H1 (cell line): ENCODE results near the gene TMEM163. TPM values are rescaled to one million over a fixed set of nuclear protein-coding genes. Genes with fewer than 3 reads are reported as not detected.

ENCODE experiments used
- CTCF ChIA-PET: fragments of 300-600 bp; sonication (Branson Sonifier 250); formaldehyde crosslinking; loops from one replicate; lab custom pipeline; 2021; ENCODE audit not compliant: partially characterized antibody; lab: Charles Lee
- POLR2A ChIA-PET: fragments of 300-600 bp; sonication (Branson Sonifier 250); formaldehyde crosslinking; loops from one replicate; lab custom pipeline; 2021; ENCODE audit warnings: inconsistent platforms; ENCODE audit not compliant: partially characterized antibody; lab: Charles Lee
- DNase-seq, 2 experiments: peaks; one replicate each; pipeline versions ENCODE4 v3.0.0 to v3.0.0-alpha.2; 2010 to 2022; ENCODE audit warnings: low spot score in 2 of 2, low read depth in 1 of 2, mixed read lengths in 1 of 2
- FAIRE-seq: peaks from 2 replicates; lab custom pipeline; 2011; peaks lifted over from hg19 to GRCh38; lab: Jason Lieb, UNC
- H2AFZ ChIP-seq: 2 replicates; pipeline ENCODE4 v1.8.1; 2012; ENCODE audit warnings: low read length, inconsistent platforms
- H2AK5ac ChIP-seq: 2 replicates; pipeline ENCODE4 v1.6.1; 2013; ENCODE audit warnings: low read depth, low read length
- H2BK120ac ChIP-seq: replicated peaks from 2 replicates; pipeline ENCODE3; 2013; ENCODE audit warnings: low read depth, low read length, inconsistent platforms
- H2BK12ac ChIP-seq: 2 replicates; pipeline ENCODE4 v1.6.1; 2013; ENCODE audit warnings: low read depth, low read length
- H2BK15ac ChIP-seq: 2 replicates; pipeline ENCODE4 v1.6.1; 2013; ENCODE audit warnings: low read length
- H2BK20ac ChIP-seq: 2 replicates; pipeline ENCODE4 v1.6.1; 2013; ENCODE audit warnings: low read length
- H2BK5ac ChIP-seq: 2 replicates; pipeline ENCODE4 v1.6.1; 2013; ENCODE audit warnings: low read depth, low read length
- H3K14ac ChIP-seq: 2 replicates; pipeline ENCODE4 v1.6.1; 2013; ENCODE audit warnings: inconsistent platforms; ENCODE audit not compliant: insufficient read length
- H3K18ac ChIP-seq: 2 replicates; pipeline ENCODE4 v1.6.1; 2013; ENCODE audit warnings: low read length; ENCODE audit errors: extremely low read depth
- H3K23ac ChIP-seq: 2 replicates; pipeline ENCODE4 v1.6.1; 2013; ENCODE audit warnings: inconsistent platforms; ENCODE audit not compliant: insufficient read length
- H3K23me2 ChIP-seq: 2 replicates; pipeline ENCODE4 v1.6.1; 2013; ENCODE audit warnings: low read depth, low read length
- H3K27ac ChIP-seq: 2 replicates; pipeline ENCODE4 v1.6.1; 2011; ENCODE audit warnings: low read depth, low read length, inconsistent platforms
- H3K27me3 ChIP-seq, 4 experiments: replicated peaks in 1 of 4; 1 replicate in 1 of 4; 2 replicates in 3 of 4; pipeline versions ENCODE4 v1.6.1 to v1.8.1; 2011 to 2013; ENCODE audit warnings: low read length in 3 of 4, mild to moderate bottlenecking in 3 of 4, inconsistent platforms in 2 of 4, mixed read lengths in 2 of 4, moderate library complexity in 1 of 4; ENCODE audit not compliant: control insufficient read depth in 3 of 4, insufficient read depth in 3 of 4; ENCODE audit errors: extremely low read depth in 1 of 4
- H3K36me3 ChIP-seq, 4 experiments: 2 replicates each; pipeline versions ENCODE4 v1.6.1 to v1.8.1; 2011 to 2013; ENCODE audit warnings: mild to moderate bottlenecking in 4 of 4, low read length in 3 of 4, moderate library complexity in 2 of 4, control low read depth in 1 of 4, inconsistent platforms in 1 of 4; ENCODE audit not compliant: insufficient read depth in 4 of 4, control insufficient read depth in 2 of 4
- H3K4ac ChIP-seq: replicated peaks from 2 replicates; pipeline ENCODE3; 2013; ENCODE audit warnings: low read length, low read depth, mixed read lengths, inconsistent platforms; ENCODE audit not compliant: insufficient read length
- H3K4me1 ChIP-seq, 4 experiments: replicated peaks in 1 of 4; 1 replicate in 1 of 4; 2 replicates in 3 of 4; pipeline versions ENCODE4 v1.6.1 to v1.8.1; 2011 to 2013; ENCODE audit warnings: low read length in 3 of 4, inconsistent platforms in 2 of 4, mixed read lengths in 1 of 4; ENCODE audit not compliant: insufficient read depth in 4 of 4, control insufficient read depth in 3 of 4
- H3K4me2 ChIP-seq, 2 experiments: 2 replicates each; pipeline versions ENCODE4 v1.6.1 to v1.8.1; 2011 to 2013; ENCODE audit warnings: low read depth in 2 of 2, low read length in 2 of 2, control low read depth in 1 of 2, inconsistent platforms in 1 of 2, mild to moderate bottlenecking in 1 of 2; ENCODE audit not compliant: insufficient read depth in 1 of 2
- H3K4me3 ChIP-seq, 4 experiments: fragments of 200-600, 300-600 bp in 1 of 4; sonication (generic), shearing (Covaris generic), sonication (Bioruptor Twin) in 1 of 4; 2 replicates each; pipeline versions ENCODE4 v1.5.1 to v1.8.1; 2011 to 2016; ENCODE audit warnings: low read length in 4 of 4, low read depth in 3 of 4, control low read depth in 2 of 4, inconsistent platforms in 2 of 4, mild to moderate bottlenecking in 2 of 4, mixed read lengths in 1 of 4, moderate library complexity in 1 of 4; ENCODE audit not compliant: insufficient read depth in 2 of 4; ENCODE audit errors: extremely low read depth in 1 of 4
- H3K56ac ChIP-seq: replicated peaks from 2 replicates; pipeline ENCODE3; 2013; ENCODE audit warnings: low read depth, mild to moderate bottlenecking, mixed read lengths, low read length, inconsistent platforms; ENCODE audit not compliant: insufficient read length
- H3K79me1 ChIP-seq: 2 replicates; pipeline ENCODE4 v1.6.1; 2013; ENCODE audit warnings: low read depth, low read length, control low read depth
- H3K79me2 ChIP-seq, 2 experiments: 2 replicates each; pipeline versions ENCODE4 v1.6.1 to v1.8.1; 2012 to 2013; ENCODE audit warnings: low read length in 2 of 2, mild to moderate bottlenecking in 2 of 2, inconsistent platforms in 1 of 2; ENCODE audit not compliant: insufficient read depth in 2 of 2, control insufficient read depth in 1 of 2
- H3K9ac ChIP-seq, 4 experiments: replicated peaks in 1 of 4; 1 replicate in 1 of 4; 2 replicates in 3 of 4; pipeline versions ENCODE4 v1.6.1 to v1.8.1; 2011 to 2013; ENCODE audit warnings: low read depth in 3 of 4, low read length in 3 of 4, control low read depth in 2 of 4, mild to moderate bottlenecking in 2 of 4, moderate library complexity in 2 of 4, inconsistent platforms in 1 of 4; ENCODE audit errors: extremely low read depth in 1 of 4
- H3K9me3 ChIP-seq, 2 experiments: 2 replicates each; pipeline versions ENCODE4 v1.6.1 to v1.8.1; 2012 to 2013; ENCODE audit warnings: mild to moderate bottlenecking in 2 of 2, moderate library complexity in 2 of 2, control low read depth in 1 of 2, inconsistent platforms in 1 of 2, low read depth in 1 of 2, low read length in 1 of 2, mixed read lengths in 1 of 2; ENCODE audit not compliant: insufficient read depth in 2 of 2
- H4K20me1 ChIP-seq, 2 experiments: replicated peaks in 1 of 2; 2 replicates each; pipeline versions ENCODE3 to v1.8.1; 2011 to 2013; ENCODE audit warnings: inconsistent platforms in 2 of 2, low read length in 2 of 2, mild to moderate bottlenecking in 1 of 2; ENCODE audit not compliant: insufficient read depth in 2 of 2, control insufficient read depth in 1 of 2
- H4K5ac ChIP-seq: 2 replicates; pipeline ENCODE4 v1.6.1; 2013; ENCODE audit warnings: low read length, low read depth, mixed read lengths, inconsistent platforms; ENCODE audit not compliant: insufficient read length
- H4K8ac ChIP-seq: 2 replicates; pipeline ENCODE4 v1.8.0; 2013; ENCODE audit warnings: mild to moderate bottlenecking, moderate library complexity, low read length, inconsistent platforms; ENCODE audit not compliant: insufficient read depth; ENCODE audit errors: extremely low read depth
- H4K91ac ChIP-seq: replicated peaks from 2 replicates; pipeline ENCODE3; 2013; ENCODE audit warnings: low read length, mixed read lengths, inconsistent platforms; ENCODE audit not compliant: insufficient read length
- BRCA1 ChIP-seq: IDR thresholded peaks from 2 replicates; pipeline ENCODE4 v1.6.1; 2012; ENCODE audit warnings: low read depth, low read length, improper control_type of control experiment
- CHD1 ChIP-seq: IDR thresholded peaks from 2 replicates; pipeline ENCODE4 v1.6.1; 2012; ENCODE audit warnings: low read depth, low read length, improper control_type of control experiment
- KDM1A ChIP-seq: fragments of 200-600, 300-600 bp; sonication (generic); IDR thresholded peaks from 2 replicates; pipeline ENCODE4 v1.7.1; 2016; ENCODE audit warnings: mild to moderate bottlenecking, low read length, borderline replicate concordance
- KDM5A ChIP-seq: fragments of 200-600 bp; IDR thresholded peaks from 2 replicates; pipeline ENCODE4 v1.7.1; 2012; ENCODE audit warnings: mild to moderate bottlenecking, low read length, inconsistent platforms, mixed read lengths
- MAX ChIP-seq: IDR thresholded peaks from 2 replicates; pipeline ENCODE4 v1.6.1; 2012; ENCODE audit warnings: inconsistent platforms
- RAD21 ChIP-seq, 2 experiments: IDR thresholded peaks in 1 of 2; conservative IDR thresholded peaks in 1 of 2; 2 replicates each; pipeline ENCODE4 v1.6.1; 2011; ENCODE audit warnings: low read depth in 2 of 2, low read length in 2 of 2, improper control_type of control experiment in 1 of 2, inconsistent platforms in 1 of 2, mild to moderate bottlenecking in 1 of 2, moderate library complexity in 1 of 2
- RBBP5 ChIP-seq: IDR thresholded peaks from 2 replicates; pipeline ENCODE4 v1.7.1; 2012; ENCODE audit warnings: low read depth, mild to moderate bottlenecking, inconsistent platforms, low read length, moderate library complexity, borderline replicate concordance
- SP4 ChIP-seq: IDR thresholded peaks from 2 replicates; pipeline ENCODE4 v1.6.1; 2012; ENCODE audit warnings: low read length, inconsistent platforms
- YY1 ChIP-seq: IDR thresholded peaks from 2 replicates; pipeline ENCODE4 v1.6.1; 2011; ENCODE audit warnings: low read depth, mild to moderate bottlenecking, low read length
- WGBS, 2 experiments: shearing (Covaris generic) in 1 of 2; methylation state at CpG; one replicate each; pipeline versions ENCODE4 v1.1.6 to v1.1.7; 2013 to 2015; ENCODE audit warnings: low lambda C conversion rate in 2 of 2, mixed read lengths in 2 of 2, inconsistent platforms in 1 of 2, low coverage in 1 of 2, missing lambda C conversion rate in 1 of 2; ENCODE audit not compliant: insufficient replicate concordance in 2 of 2, insufficient coverage in 1 of 2, insufficient read length in 1 of 2; ENCODE audit errors: extremely low coverage in 1 of 2, missing lambda C conversion rate in 1 of 2; 5-methylcytosine and 5-hydroxymethylcytosine counted together
- polyA plus RNA-seq, 7 experiments: library from polyadenylated mRNA; depleted of rRNA in 3 of 7; stranded (reverse) in 5 of 7; unstranded in 2 of 7; fragments of >200 nt in 5 of 7; fragments of 200-250 nt in 2 of 7; gene quantifications; 1 replicate in 5 of 7; 2 replicates in 1 of 7; 4 replicates in 1 of 7; pipeline versions ENCODE4 v1.2.1 to v1.2.3, GENCODE V29; 2011 to 2013; ENCODE audit warnings: missing spikeins in 2 of 7, mixed read lengths in 2 of 7
- total RNA-seq: library from RNA; stranded (reverse); fragmentation: NEBNext Ultra II Directional; extraction: Animal tissue kit (Norgen Biotek cat#: 25700); gene quantifications from 2 replicates; pipeline ENCODE4 v1.2.1, GENCODE V29; 2021
- TF ChIP-seq, protein P1 (sequence below): IDR thresholded peaks from 2 replicates; pipeline ENCODE4 v1.6.1; 2011; ENCODE audit warnings: low read length, improper control_type of control experiment

TMEM163 gene
- total and polyA plus RNA-seq, 2 of the 8 experiments (the other 6 are each of a cell fraction or from before 2014, with no cell fraction given) = 2.8 to 3.2 TPM

DNA sequence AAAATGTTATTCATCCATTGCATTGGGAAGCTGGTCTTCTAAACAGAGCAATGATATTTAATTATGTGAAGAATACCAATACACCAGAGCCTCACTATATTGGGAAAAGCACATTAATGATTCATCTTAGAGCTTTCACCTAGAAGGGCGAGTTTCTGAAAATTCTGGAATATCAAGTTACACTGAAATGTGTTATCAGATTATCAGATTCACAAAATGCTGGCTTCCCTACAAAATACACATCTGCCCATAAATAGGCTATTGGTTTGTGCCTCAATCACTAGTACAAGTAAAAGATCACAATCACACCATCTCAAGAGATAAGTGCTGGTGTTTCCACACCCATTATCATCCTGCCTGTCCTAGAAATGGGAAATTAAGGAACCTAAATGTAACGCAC lies 200.7 kb downstream of the TMEM163 start:
- H2BK5ac ChIP-seq = no peak overlapping the region
- no peak overlapping the region for H3K9ac ChIP-seq
- H3K4me1 ChIP-seq = peaks cover 0 to 3% (median under 1%) of the 10 kb centered on the region in 4 experiments; a peak in 2 of 7 replicates
- H4K5ac ChIP-seq = no peak overlapping the region
- no peaks in the 10 kb centered on the region for H3K9me3 ChIP-seq
- no peak overlapping the region for H3K4me3 ChIP-seq
- FAIRE-seq (no peak), DNase-seq (no peak)
- 81% methylated on average over 2 of the region's 2 CpGs; no CpG with 5 or more reads in 1 of the 2 experiments for WGBS, 2 experiments
- no peak overlapping the region for H2BK12ac ChIP-seq
- H4K20me1 ChIP-seq = no peaks in the 10 kb centered on the region
- H2AFZ ChIP-seq = no peak overlapping the region
- H3K79me1 ChIP-seq = no peaks in the 10 kb centered on the region; the same call in none of the 2 replicates
- H2BK120ac ChIP-seq = no peak overlapping the region
- no peak overlapping the region for H2AK5ac ChIP-seq
- no peak overlapping the region for H3K27ac ChIP-seq
- H3K14ac ChIP-seq = no peak overlapping the region
- no peak overlapping the region for H3K18ac ChIP-seq
- H3K4me2 ChIP-seq = no peak overlapping the region
- H3K23me2 ChIP-seq = no peaks in the 10 kb centered on the region
- H3K23ac ChIP-seq = no peak overlapping the region
- POLR2A ChIA-PET = no interaction called here
- H4K91ac ChIP-seq = no peak overlapping the region
- TF ChIP-seq RBBP5 = no peak
- TF ChIP-seq MAX = no peak
- TF ChIP-seq YY1 = no peak
- no peak for TF ChIP-seq CHD1
- no peak for TF ChIP-seq RAD21 (IDR thresholded peaks at IDR 0.05 in 1 of 2, conservative IDR thresholded peaks at IDR 0.05 in 1 of 2; ENCODE audit: low read depth in 2 of 2, low read length in 2 of 2)
- no peak for TF ChIP-seq KDM1A
- TF ChIP-seq, protein P1, sequence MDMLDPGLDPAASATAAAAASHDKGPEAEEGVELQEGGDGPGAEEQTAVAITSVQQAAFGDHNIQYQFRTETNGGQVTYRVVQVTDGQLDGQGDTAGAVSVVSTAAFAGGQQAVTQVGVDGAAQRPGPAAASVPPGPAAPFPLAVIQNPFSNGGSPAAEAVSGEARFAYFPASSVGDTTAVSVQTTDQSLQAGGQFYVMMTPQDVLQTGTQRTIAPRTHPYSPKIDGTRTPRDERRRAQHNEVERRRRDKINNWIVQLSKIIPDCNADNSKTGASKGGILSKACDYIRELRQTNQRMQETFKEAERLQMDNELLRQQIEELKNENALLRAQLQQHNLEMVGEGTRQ = no peak
- no peak for TF ChIP-seq KDM5A
- TF ChIP-seq BRCA1 = no peak
- TF ChIP-seq SP4 = no peak
- no peak overlapping the region for H3K56ac ChIP-seq
- H3K4ac ChIP-seq = no peak overlapping the region
- no peaks in the 10 kb centered on the region for H3K27me3 ChIP-seq
- H4K8ac ChIP-seq = no peak overlapping the region
- no peak overlapping the region for H2BK20ac ChIP-seq
- H3K36me3 ChIP-seq = no peaks in the 10 kb centered on the region
- no peak overlapping the region for H2BK15ac ChIP-seq
- CTCF ChIA-PET = interaction anchor here (0.6 to 1.2 kb wide), 4 partner anchors 51 to 530 kb away, joined by 3 read pairs; no protein-coding TSS in a partner anchor
- H3K79me2 ChIP-seq = no peaks in the 10 kb centered on the region
